ENCODE results near the gene SLC35A3. TPM values are rescaled to one million over a fixed set of nuclear protein-coding genes. Genes with fewer than 3 reads are reported as not detected.

SLC35A3 gene
- total and polyA plus RNA-seq, 9 donors = 8.7 to 17.7 (median 12.6) TPM

DNA sequence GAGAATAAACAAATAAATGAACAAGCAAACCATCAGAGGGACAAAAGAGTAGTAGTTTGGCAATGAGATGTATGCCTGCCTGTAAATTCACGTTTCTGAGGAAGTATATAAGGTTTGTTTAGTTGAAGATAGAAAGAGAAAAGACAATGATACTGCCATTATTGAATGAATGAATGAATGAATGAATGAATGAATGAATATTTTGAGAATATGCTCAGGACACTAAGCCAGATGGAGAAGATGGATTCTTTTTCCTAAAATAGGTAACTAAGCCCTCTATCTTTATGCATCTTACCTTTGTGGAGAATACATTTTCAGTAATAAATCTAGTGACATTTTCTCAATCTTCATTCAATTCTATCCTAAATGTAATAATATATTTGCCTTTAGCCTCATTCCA, 49.4 kb downstream of the SLC35A3 start:
- no peaks in the 10 kb centered on the region for H3K36me3 ChIP-seq (ENCODE audit: control insufficient read depth, insufficient read depth, low read length)
- WGBS (ENCODE audit: insufficient coverage) = 100% methylated on average over 1 of the region's 1 CpG
- no peak overlapping the region for H3K4me3 ChIP-seq (ENCODE audit: low read length)
- no peak overlapping the region for H3K27ac ChIP-seq (ENCODE audit: low read length)
- H3K9me3 ChIP-seq (replicated peaks; ENCODE audit: control insufficient read depth, low read depth, low read length) = no peaks in the 10 kb centered on the region
- H3K4me1 ChIP-seq (ENCODE audit: control insufficient read depth, insufficient read depth, low read length) = no peaks in the 10 kb centered on the region
- no peak for DNase-seq
- H3K27me3 ChIP-seq (ENCODE audit: control insufficient read depth, insufficient read depth, low read length) = no peaks in the 10 kb centered on the region

DNA sequence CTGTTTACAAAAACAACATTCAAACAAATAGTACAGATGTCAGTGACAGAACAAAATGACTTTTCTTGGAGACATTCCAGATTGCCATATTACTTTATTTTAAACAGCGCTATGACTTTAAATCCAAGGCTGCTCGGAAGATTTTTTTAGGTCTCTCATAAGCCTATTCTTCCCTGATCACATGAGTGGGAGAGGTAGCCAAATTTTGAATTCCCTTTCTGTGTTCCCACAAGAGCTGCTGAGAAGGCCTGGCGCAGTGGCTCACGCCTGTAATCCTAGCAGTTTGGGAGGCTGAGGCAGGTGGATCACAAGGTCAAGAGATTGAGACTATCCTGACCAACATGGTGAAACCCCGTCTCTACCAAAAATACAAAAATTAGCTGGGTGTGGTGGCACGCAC, 53.7 kb downstream of the SLC35A3 start:
- Histone ChIP-seq H3K4me1 (ENCODE audit: control insufficient read depth, insufficient read depth, low read length) (no peaks in the 10 kb centered on the region), H3K36me3 (ENCODE audit: control insufficient read depth, insufficient read depth, low read length) (no peaks in the 10 kb centered on the region), H3K9me3 (replicated peaks; ENCODE audit: control insufficient read depth, low read depth, low read length) (no peaks in the 10 kb centered on the region), H3K27me3 (ENCODE audit: control insufficient read depth, insufficient read depth, low read length) (no peaks in the 10 kb centered on the region), H3K4me3 (ENCODE audit: low read length) (no peak overlapping the region), H3K27ac (ENCODE audit: low read length) (no peak overlapping the region)
- DNase-seq = no peak
- WGBS (ENCODE audit: insufficient coverage) = 100% methylated on average over 1 of the region's 6 CpGs

DNA sequence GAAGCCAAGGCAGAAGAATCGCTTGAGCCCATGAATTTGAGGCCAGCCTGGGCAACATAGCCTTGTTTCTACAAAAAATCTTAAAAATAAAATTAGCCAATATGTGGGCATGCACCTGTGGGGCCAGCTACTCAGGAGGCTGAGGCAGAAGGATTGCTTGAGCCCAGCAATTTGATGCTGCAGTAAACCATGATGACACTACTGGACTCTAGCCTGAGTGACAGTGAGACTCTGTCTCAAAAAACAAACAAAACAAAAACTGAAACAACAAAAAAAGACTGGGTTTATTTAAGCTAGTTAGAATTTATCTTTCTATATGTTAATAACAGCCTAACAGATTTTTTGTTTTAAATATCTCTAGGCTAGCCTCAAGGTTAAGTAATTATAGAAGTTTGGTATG, 57.4 kb downstream of the SLC35A3 start:
- Histone ChIP-seq H3K27me3 (ENCODE audit: control insufficient read depth, insufficient read depth, low read length) (no peaks in the 10 kb centered on the region), H3K36me3 (ENCODE audit: control insufficient read depth, insufficient read depth, low read length) (no peaks in the 10 kb centered on the region), H3K9me3 (replicated peaks; ENCODE audit: control insufficient read depth, low read depth, low read length) (no peaks in the 10 kb centered on the region), H3K27ac (ENCODE audit: low read length) (no peak overlapping the region), H3K4me1 (ENCODE audit: control insufficient read depth, insufficient read depth, low read length) (no peaks in the 10 kb centered on the region), H3K4me3 (ENCODE audit: low read length) (no peak overlapping the region)
- no CpG with 5 or more reads among the region's 1 CpG for WGBS (ENCODE audit: insufficient coverage)
- DNase-seq = no peak

DNA sequence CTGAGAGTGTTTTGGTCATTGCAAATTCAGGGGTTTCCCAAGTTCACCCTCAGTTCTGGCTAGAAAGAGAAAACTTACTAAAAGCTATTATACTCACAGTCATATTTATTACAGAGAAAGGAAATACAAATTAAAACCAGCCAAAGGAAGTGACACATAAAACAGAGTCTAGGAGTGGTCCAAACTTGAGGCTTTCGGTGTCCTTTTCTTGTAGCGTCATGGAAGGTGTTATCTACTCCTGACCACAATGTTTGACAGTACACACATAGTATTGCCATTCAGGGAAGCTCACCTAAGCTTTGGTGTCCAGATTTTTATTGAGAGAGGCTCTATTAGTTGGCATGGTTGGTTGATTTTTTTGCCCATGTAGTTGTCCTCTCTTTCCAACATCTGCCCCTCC, 59.0 kb downstream of the SLC35A3 start:
- H3K4me3 ChIP-seq (ENCODE audit: low read length) = no peak overlapping the region
- no CpG with 5 or more reads among the region's 2 CpGs for WGBS (ENCODE audit: insufficient coverage)

DNA sequence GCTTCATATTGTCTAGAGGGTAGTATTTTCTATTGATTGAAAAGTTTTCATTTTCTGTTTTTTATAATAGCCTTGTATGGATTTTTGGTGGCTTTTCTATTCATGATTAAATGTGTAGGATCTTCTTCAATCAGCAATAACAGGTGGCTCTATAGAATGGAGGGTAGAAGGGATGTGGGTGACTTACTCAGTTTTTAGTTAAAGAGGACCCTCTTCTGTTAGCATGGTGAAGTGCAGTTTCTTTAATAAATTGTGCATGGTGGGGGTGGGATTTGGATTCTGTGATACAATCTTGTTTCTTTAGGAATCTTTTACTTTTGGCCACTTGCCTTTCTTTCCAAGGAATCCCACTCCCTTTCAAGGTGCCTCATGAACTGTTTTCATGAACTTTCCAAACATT, 64.7 kb downstream of the SLC35A3 start:
- DNase-seq = peak; percentile 48
- no peak overlapping the region for H3K27ac ChIP-seq (ENCODE audit: low read length)
- H3K36me3 ChIP-seq (ENCODE audit: control insufficient read depth, insufficient read depth, low read length) = no peaks in the 10 kb centered on the region
- no peaks in the 10 kb centered on the region for H3K9me3 ChIP-seq (replicated peaks; ENCODE audit: control insufficient read depth, low read depth, low read length)
- H3K4me1 ChIP-seq (ENCODE audit: control insufficient read depth, insufficient read depth, low read length) = peaks cover 3% of the 10 kb centered on the region
- no peaks in the 10 kb centered on the region for H3K27me3 ChIP-seq (ENCODE audit: control insufficient read depth, insufficient read depth, low read length)
- no peak overlapping the region for H3K4me3 ChIP-seq (ENCODE audit: low read length)

More for the DNA sequence above, 59.0 kb downstream of the SLC35A3 start:
- Histone ChIP-seq H3K27ac (ENCODE audit: low read length) (no peak overlapping the region), H3K27me3 (ENCODE audit: control insufficient read depth, insufficient read depth, low read length) (no peaks in the 10 kb centered on the region), H3K36me3 (ENCODE audit: control insufficient read depth, insufficient read depth, low read length) (no peaks in the 10 kb centered on the region), H3K4me1 (ENCODE audit: control insufficient read depth, insufficient read depth, low read length) (no peaks in the 10 kb centered on the region), H3K9me3 (replicated peaks; ENCODE audit: control insufficient read depth, low read depth, low read length) (no peaks in the 10 kb centered on the region)
- no peak for DNase-seq

DNA sequence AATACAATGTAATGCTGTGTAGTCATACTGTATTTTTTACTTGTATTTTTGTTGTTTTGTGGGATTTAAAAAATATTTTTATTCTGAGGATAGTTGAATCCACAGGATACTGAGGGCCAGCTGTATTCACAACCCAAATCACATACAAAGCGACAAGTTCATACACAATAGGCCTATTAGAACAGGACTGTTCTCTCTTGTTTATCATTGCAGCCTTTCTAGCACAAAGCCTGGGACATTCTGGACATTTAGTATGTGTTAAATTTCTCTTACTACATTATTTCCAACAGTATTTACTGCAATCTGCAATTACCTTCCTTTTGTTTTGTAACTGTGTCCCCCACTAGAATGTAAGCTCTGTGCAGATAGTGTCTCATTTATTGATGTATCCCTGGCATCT, 65.4 kb downstream of the SLC35A3 start:
- Histone ChIP-seq H3K27me3 (ENCODE audit: control insufficient read depth, insufficient read depth, low read length) (no peaks in the 10 kb centered on the region), H3K36me3 (ENCODE audit: control insufficient read depth, insufficient read depth, low read length) (no peaks in the 10 kb centered on the region), H3K4me3 (ENCODE audit: low read length) (no peak overlapping the region), H3K4me1 (ENCODE audit: control insufficient read depth, insufficient read depth, low read length) (peaks cover 3% of the 10 kb centered on the region), H3K9me3 (replicated peaks; ENCODE audit: control insufficient read depth, low read depth, low read length) (no peaks in the 10 kb centered on the region), H3K27ac (ENCODE audit: low read length) (no peak overlapping the region)
- DNase-seq = no peak
- WGBS (ENCODE audit: insufficient coverage) = no CpG with 5 or more reads among the region's 1 CpG

DNA sequence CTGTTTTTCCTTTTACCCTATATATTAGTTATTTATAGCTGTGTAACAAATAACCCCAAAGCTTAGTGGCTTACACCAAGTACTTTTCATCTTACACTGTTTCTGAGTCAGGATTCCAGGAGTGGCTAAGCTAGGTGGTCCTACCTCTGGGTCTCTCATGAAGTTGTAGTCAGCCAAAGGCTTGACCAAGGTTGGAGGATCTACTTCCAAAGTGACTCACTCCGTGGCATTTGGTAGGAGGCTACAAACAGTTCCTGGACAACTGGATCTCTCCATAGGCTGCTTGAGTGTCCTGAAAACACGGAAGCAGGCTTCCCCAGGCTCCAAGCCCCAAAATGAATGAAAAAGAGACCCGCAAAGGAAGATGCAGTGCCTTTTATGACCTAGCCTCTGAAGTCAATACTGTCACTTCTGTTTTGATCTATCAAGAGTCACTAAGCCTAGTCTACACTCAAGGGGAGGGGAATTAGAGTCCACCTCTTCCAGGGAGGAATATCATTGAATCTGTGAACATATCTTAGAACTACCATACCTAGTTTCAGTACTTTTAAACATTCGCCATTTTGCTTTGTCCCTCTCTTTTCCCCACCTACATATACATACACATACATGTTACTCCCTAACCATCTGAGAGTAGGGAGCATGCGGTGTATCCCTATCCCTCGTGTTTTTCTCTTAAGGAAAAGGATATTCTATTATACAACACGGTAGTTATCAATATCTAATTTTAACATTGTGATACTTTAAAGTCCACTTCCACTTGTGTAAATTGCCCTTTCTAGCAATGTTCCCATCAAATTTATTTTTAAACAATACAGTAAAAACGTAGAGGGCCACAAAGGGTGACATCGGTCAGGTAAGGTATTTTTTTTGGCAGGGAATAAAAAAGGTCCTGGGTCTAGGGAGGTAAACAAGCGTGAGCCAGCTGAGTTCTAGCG, 67.2 kb downstream of the SLC35A3 start:
- Histone ChIP-seq H3K36me3 (ENCODE audit: control insufficient read depth, insufficient read depth, low read length) (no peaks in the 10 kb centered on the region), H3K4me3 (ENCODE audit: low read length) (peak overlapping the region; percentile 97), H3K4me1 (ENCODE audit: control insufficient read depth, insufficient read depth, low read length) (peaks cover 3% of the 10 kb centered on the region), H3K27ac (ENCODE audit: low read length) (peak overlapping the region; percentile 99), H3K27me3 (ENCODE audit: control insufficient read depth, insufficient read depth, low read length) (no peaks in the 10 kb centered on the region), H3K9me3 (replicated peaks; ENCODE audit: control insufficient read depth, low read depth, low read length) (no peaks in the 10 kb centered on the region)
- DNase-seq = peak; percentile 29
- 64% methylated on average over 3 of the region's 11 CpGs for WGBS (ENCODE audit: insufficient coverage)

DNA sequence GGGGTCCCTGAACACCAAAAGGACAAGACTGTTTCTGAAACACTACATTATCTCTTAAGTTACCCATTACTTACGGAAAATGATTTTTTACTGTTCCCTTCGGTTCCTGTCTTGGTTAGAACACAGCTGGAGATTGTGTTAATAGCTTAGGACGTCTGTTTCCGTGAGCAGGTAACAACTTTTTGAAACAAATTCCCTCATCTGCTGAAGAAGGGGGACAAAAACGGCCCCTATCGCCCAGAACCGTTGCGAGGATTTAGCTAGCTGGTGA, 67.8 kb downstream of the SLC35A3 start:
- H3K4me1 ChIP-seq (ENCODE audit: control insufficient read depth, insufficient read depth, low read length) = peaks cover 3% of the 10 kb centered on the region
- no peak for DNase-seq
- H3K4me3 ChIP-seq (ENCODE audit: low read length) = peak overlapping the region; percentile 97
- no peaks in the 10 kb centered on the region for H3K36me3 ChIP-seq (ENCODE audit: control insufficient read depth, insufficient read depth, low read length)
- no peaks in the 10 kb centered on the region for H3K27me3 ChIP-seq (ENCODE audit: control insufficient read depth, insufficient read depth, low read length)
- no peaks in the 10 kb centered on the region for H3K9me3 ChIP-seq (replicated peaks; ENCODE audit: control insufficient read depth, low read depth, low read length)
- H3K27ac ChIP-seq (ENCODE audit: low read length) = peak overlapping the region; percentile 99
- WGBS (ENCODE audit: insufficient coverage) = 0% methylated on average over 5 of the region's 8 CpGs

DNA sequence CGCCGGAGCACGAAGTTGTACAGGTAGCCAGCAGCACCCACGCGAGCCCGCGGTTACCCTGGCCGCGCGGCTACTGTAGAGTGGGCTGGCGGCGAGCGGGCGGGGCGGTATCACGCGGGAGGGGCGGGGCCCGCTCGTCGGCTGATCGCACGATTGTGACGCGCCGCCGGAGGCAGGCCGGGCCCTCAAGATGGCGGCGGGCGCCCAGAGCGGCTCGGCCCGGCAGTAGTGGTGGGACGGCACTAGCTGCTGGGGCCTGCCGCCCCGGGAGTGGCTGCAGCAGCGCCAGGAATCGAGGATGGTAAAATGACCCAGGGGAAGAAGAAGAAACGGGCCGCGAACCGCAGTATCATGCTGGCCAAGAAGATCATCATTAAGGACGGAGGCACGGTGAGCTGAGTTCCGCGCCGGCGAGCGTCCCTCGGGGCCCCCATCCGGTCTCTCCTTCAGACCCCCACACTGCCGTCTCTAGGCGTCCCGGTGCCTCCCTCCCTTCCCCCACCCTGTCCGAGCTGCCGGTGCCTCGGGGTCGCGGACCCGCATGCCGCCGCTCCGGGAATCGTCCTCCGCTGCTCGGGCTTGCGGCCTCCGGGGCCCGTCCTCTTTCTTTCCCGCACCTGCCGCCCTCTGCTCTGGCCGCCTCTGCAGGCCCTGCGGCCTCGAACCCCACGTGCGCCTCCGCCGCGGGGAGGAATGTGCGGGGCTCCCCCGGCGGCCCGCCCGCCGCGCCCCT, 68.3 kb downstream of the SLC35A3 start:
- DNase-seq = peak; percentile 95
- H3K9me3 ChIP-seq (replicated peaks; ENCODE audit: control insufficient read depth, low read depth, low read length) = no peaks in the 10 kb centered on the region
- H3K4me1 ChIP-seq (ENCODE audit: control insufficient read depth, insufficient read depth, low read length) = peaks cover 3% of the 10 kb centered on the region
- peak overlapping the region; percentile 97 for H3K4me3 ChIP-seq (ENCODE audit: low read length)
- H3K27ac ChIP-seq (ENCODE audit: low read length) = peak overlapping the region; percentile 99
- no peaks in the 10 kb centered on the region for H3K36me3 ChIP-seq (ENCODE audit: control insufficient read depth, insufficient read depth, low read length)
- no peaks in the 10 kb centered on the region for H3K27me3 ChIP-seq (ENCODE audit: control insufficient read depth, insufficient read depth, low read length)
- 0% methylated on average over 86 of the region's 87 CpGs for WGBS (ENCODE audit: insufficient coverage)

DNA sequence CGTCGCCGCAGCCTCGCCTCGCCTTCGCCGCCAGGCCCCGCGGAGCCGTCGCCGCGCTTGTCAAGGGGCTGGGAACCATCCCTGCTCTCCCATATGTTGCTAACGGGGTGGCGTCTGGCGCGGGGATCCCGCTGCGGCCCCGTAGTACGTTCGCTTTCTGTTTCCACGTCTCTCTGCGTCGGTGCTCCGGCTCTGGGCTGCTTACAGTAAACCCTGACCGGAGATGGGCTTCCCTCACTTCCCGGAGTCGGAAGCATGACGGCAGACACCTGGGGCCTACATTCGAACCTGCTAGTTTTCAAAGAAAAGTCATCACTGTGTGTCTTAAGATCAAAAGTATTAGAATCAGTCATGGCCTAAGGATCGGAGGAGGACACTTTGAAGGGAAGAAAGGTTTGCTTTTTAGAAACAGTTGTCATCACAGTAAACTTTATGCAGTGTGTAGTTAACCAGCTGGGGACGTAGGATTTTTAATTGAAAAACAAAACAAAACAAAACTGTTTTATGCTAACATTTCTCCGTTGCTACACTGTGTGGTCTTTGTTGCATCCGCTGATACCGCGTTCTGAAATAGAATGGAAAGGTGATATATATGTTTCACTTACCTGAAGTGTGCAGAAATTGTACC, 69.0 kb downstream of the SLC35A3 start:
- DNase-seq = peak; percentile 83
- Histone ChIP-seq H3K27ac (ENCODE audit: low read length) (peak overlapping the region; percentile 99), H3K9me3 (replicated peaks; ENCODE audit: control insufficient read depth, low read depth, low read length) (no peaks in the 10 kb centered on the region), H3K36me3 (ENCODE audit: control insufficient read depth, insufficient read depth, low read length) (no peaks in the 10 kb centered on the region), H3K4me3 (ENCODE audit: low read length) (peak overlapping the region; percentile 97), H3K27me3 (ENCODE audit: control insufficient read depth, insufficient read depth, low read length) (no peaks in the 10 kb centered on the region), H3K4me1 (ENCODE audit: control insufficient read depth, insufficient read depth, low read length) (peaks cover 3% of the 10 kb centered on the region)
- 0% methylated on average over 31 of the region's 37 CpGs for WGBS (ENCODE audit: insufficient coverage)

Data from muscle of leg (tissue), 11 donors.